ENCODE data around the gene STARD9.

The STARD9 gene

DNA sequence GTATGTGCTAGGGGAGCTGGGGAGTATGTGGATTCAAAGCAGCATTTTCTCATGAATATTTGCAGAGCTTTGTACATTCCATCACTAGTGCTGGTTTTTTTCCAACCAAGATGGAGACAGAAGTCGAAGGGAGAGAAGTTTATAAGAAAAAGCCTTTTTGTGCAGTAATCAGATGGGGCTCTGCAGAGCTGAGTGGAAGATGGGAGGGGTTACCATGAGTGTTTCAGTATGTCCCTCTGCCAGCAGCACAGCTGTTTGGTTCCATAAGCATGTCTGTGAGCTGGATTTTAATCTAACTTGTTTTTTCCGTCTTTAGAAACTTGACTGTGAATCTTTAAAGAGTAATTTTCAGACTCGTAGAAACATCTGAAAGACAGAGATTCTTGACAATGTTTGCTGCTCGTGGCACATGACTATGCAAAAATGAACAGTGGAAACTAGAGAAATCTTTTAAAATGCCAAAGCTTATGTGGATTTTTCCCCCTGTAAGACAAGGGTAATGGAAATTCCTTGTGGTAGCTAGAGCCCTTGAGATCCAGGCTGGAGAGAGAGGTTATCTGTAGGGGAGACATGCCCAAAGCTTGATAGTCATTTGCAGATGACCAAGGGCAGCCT, 20.3 kb downstream of the STARD9 start:
- TF ChIP-seq NFIC (IDR thresholded peaks at IDR 0.05) (no peak), TEAD4 (IDR thresholded peaks at IDR 0.05) (no peak)

DNA sequence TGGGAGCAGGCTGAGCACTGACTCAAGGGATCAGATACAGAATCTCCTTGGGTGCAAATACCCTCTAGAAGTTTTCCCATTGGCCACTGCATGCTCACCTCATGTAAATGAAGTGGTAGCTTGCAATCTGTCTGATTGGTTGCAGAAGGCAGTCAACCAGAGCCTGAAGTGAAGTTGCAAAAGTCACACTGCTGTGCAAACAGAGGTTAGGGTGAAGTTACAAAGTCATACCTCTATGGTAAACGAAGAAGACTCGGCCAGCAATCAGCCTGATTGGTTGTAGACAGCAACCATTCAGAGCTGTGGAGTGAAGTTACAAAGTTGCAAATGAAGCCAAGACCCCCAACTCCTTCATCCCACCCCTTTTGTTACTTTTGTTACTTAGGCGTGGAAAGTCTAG, 27.1 kb downstream of the STARD9 start:
- no peak for TF ChIP-seq EP300 (IDR thresholded peaks at IDR 0.05; ENCODE audit: borderline replicate concordance)
- no peak for TF ChIP-seq YY1 (IDR thresholded peaks at IDR 0.05; ENCODE audit: low read depth)
- TF ChIP-seq, protein P1, sequence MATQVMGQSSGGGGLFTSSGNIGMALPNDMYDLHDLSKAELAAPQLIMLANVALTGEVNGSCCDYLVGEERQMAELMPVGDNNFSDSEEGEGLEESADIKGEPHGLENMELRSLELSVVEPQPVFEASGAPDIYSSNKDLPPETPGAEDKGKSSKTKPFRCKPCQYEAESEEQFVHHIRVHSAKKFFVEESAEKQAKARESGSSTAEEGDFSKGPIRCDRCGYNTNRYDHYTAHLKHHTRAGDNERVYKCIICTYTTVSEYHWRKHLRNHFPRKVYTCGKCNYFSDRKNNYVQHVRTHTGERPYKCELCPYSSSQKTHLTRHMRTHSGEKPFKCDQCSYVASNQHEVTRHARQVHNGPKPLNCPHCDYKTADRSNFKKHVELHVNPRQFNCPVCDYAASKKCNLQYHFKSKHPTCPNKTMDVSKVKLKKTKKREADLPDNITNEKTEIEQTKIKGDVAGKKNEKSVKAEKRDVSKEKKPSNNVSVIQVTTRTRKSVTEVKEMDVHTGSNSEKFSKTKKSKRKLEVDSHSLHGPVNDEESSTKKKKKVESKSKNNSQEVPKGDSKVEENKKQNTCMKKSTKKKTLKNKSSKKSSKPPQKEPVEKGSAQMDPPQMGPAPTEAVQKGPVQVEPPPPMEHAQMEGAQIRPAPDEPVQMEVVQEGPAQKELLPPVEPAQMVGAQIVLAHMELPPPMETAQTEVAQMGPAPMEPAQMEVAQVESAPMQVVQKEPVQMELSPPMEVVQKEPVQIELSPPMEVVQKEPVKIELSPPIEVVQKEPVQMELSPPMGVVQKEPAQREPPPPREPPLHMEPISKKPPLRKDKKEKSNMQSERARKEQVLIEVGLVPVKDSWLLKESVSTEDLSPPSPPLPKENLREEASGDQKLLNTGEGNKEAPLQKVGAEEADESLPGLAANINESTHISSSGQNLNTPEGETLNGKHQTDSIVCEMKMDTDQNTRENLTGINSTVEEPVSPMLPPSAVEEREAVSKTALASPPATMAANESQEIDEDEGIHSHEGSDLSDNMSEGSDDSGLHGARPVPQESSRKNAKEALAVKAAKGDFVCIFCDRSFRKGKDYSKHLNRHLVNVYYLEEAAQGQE (IDR thresholded peaks at IDR 0.05; ENCODE audit: low read depth), result no peak
- TF ChIP-seq CREB1 (IDR thresholded peaks at IDR 0.05; ENCODE audit: low read depth), result no peak
- no peak for TF ChIP-seq ZBTB7A (IDR thresholded peaks at IDR 0.05; ENCODE audit: low read depth)
- TF ChIP-seq, protein P2, sequence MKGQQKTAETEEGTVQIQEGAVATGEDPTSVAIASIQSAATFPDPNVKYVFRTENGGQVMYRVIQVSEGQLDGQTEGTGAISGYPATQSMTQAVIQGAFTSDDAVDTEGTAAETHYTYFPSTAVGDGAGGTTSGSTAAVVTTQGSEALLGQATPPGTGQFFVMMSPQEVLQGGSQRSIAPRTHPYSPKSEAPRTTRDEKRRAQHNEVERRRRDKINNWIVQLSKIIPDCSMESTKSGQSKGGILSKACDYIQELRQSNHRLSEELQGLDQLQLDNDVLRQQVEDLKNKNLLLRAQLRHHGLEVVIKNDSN (IDR thresholded peaks at IDR 0.05), result no peak
- TF ChIP-seq, protein P3, sequence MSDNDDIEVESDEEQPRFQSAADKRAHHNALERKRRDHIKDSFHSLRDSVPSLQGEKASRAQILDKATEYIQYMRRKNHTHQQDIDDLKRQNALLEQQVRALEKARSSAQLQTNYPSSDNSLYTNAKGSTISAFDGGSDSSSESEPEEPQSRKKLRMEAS (IDR thresholded peaks at IDR 0.05), result no peak
- TF ChIP-seq NFIC (IDR thresholded peaks at IDR 0.05), result no peak
- TF ChIP-seq TAF1 (IDR thresholded peaks at IDR 0.05; ENCODE audit: low read depth), result no peak
- TF ChIP-seq EGR1 (IDR thresholded peaks at IDR 0.05), result no peak
- no peak for TF ChIP-seq RAD21 (IDR thresholded peaks at IDR 0.05; ENCODE audit: low read depth)

DNA sequence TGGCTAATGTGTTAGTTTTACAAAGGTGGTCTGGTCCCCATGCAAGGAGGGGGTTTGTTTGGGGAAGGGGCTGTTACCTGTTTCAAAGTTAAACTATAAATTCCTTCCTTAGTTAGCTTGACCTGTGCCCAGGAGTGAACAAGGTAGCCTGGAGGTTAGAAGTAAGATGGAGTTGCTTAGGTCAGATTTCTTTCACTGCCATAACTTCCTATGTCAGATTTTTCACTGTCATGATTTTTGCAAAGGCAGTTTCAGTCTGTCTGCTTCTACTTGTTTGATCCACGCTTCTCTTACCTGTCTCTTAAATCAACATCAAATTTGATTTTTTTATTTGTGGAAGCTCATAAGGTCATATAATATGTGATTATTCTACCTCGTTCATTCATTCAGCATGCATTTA, 28.6 kb downstream of the STARD9 start:
- TF ChIP-seq TAF1 (IDR thresholded peaks at IDR 0.05; ENCODE audit: low read depth) (no peak), ZBTB7A (IDR thresholded peaks at IDR 0.05; ENCODE audit: low read depth) (no peak), CEBPB (IDR thresholded peaks at IDR 0.05) (no peak), RAD21 (IDR thresholded peaks at IDR 0.05; ENCODE audit: low read depth) (no peak), NFIC (IDR thresholded peaks at IDR 0.05) (no peak), FOXM1 (IDR thresholded peaks at IDR 0.05; ENCODE audit: borderline replicate concordance, low read depth) (no peak), TCF12 (IDR thresholded peaks at IDR 0.05; ENCODE audit: low read depth) (no peak), YY1 (IDR thresholded peaks at IDR 0.05; ENCODE audit: low read depth) (no peak), EGR1 (IDR thresholded peaks at IDR 0.05) (no peak), TEAD4 (IDR thresholded peaks at IDR 0.05) (no peak)
- TF ChIP-seq, protein P3 (IDR thresholded peaks at IDR 0.05), result no peak
- TF ChIP-seq, protein P2 (IDR thresholded peaks at IDR 0.05), result no peak
- TF ChIP-seq, protein P1 (IDR thresholded peaks at IDR 0.05; ENCODE audit: low read depth), result no peak

DNA sequence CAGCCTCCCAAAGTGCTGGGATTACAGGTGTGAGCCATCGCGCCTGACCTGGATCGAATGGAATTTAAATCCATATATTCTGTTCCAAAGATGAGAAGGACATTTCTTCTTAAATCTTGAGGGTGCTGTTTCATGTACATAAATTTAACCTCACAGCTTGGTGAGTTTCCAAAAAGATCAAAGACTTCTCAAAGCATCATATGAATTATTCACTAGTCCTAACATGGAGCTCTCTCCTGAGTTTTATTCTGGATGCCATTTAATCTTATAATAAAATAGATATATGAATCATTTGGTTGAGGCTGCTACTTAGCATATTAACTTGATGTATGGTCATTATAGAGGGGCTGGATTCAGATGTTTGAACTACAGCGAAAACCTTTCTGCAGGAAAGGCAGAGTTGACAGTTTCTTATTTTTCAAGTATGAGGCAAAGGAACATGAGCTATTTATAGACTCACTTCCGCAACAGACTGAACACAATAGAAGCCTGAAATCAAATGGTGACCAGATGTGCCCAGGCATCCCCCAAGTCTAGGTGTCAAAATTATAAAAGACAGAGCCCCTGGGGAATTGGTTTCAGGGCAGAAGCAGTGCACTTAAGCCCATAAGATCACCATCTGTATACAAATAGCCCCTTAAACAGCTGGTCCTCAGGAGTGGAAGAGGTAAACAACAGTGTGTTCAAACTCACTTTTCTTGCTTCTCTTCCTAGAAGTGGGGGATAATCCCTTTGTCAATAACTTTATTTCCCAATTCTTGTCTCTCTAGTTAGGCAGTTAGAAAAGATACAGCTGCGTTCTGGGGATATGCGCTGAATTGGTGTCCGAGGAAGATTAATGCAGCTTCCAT, 29.7 kb downstream of the STARD9 start:
- no peak for TF ChIP-seq TAF1 (IDR thresholded peaks at IDR 0.05; ENCODE audit: low read depth)
- no peak for TF ChIP-seq TCF12 (IDR thresholded peaks at IDR 0.05; ENCODE audit: low read depth)
- TF ChIP-seq EGR1 (IDR thresholded peaks at IDR 0.05), result no peak
- TF ChIP-seq, protein P1 (IDR thresholded peaks at IDR 0.05; ENCODE audit: low read depth), result no peak
- no peak for TF ChIP-seq FOXM1 (IDR thresholded peaks at IDR 0.05; ENCODE audit: borderline replicate concordance, low read depth)
- no peak for TF ChIP-seq TEAD4 (IDR thresholded peaks at IDR 0.05)
- TF ChIP-seq, protein P3 (IDR thresholded peaks at IDR 0.05), result no peak
- no peak for TF ChIP-seq NFIC (IDR thresholded peaks at IDR 0.05)
- TF ChIP-seq EP300 (IDR thresholded peaks at IDR 0.05; ENCODE audit: borderline replicate concordance), result no peak
- no peak for TF ChIP-seq ZBTB7A (IDR thresholded peaks at IDR 0.05; ENCODE audit: low read depth)
